IMR-90 (cell line): ENCODE data around the gene ZNF530. TPM values are rescaled to one million over a fixed set of nuclear protein-coding genes. Genes with fewer than 3 reads are reported as not detected.

ENCODE experiments used
- ATAC-seq: fragments of 200-7000 bp; cut with Tn5 transposase; 2 replicates; pipeline ENCODE4 v1.9.1; 2020; ENCODE audit warnings: low read depth, mild to moderate bottlenecking, moderate library complexity
- BruUV-seq: library from RNA; stranded (reverse); fragments of 400-500 nt; replicated peaks from 2 replicates; lab custom pipeline; 2021; lab: Mats Ljungman, UMichigan
- CTCF ChIA-PET: fragments of 300-600 bp; formaldehyde crosslinking; extraction: SDS; loops from one replicate; lab custom pipeline; 2021; ENCODE audit warnings: antibody characterized with exemption; lab: Yijun Ruan, JAX
- POLR2A ChIA-PET: fragments of 300-600 bp; sonication (Branson Sonifier 250); formaldehyde crosslinking; loops from one replicate; lab custom pipeline; 2022; ENCODE audit warnings: antibody characterized with exemption; ENCODE audit not compliant: unreplicated experiment; lab: Charles Lee
- DNase-seq: peaks from one replicate; pipeline ENCODE4 v3.0.0; 2013
- H2AFZ ChIP-seq: replicated peaks from 2 replicates; pipeline ENCODE3; 2013; ENCODE audit warnings: low read length, mild to moderate bottlenecking; ENCODE audit not compliant: poor library complexity
- H2AK5ac ChIP-seq: 2 replicates; pipeline ENCODE4 v1.6.1; 2013; ENCODE audit warnings: low read depth, low read length, inconsistent platforms
- H2AK9ac ChIP-seq: replicated peaks from 2 replicates; pipeline ENCODE3; 2013; ENCODE audit warnings: mild to moderate bottlenecking, low read depth, low read length, moderate library complexity; ENCODE audit not compliant: poor library complexity
- H2BK120ac ChIP-seq: 2 replicates; pipeline ENCODE4 v1.6.1; 2013; ENCODE audit warnings: low read depth, low read length, inconsistent platforms
- H2BK15ac ChIP-seq: 3 replicates; pipeline ENCODE4 v1.6.1; 2013; ENCODE audit warnings: low read depth, low read length, inconsistent platforms
- H2BK20ac ChIP-seq: 2 replicates; pipeline ENCODE4 v1.6.1; 2013; ENCODE audit warnings: low read depth, mild to moderate bottlenecking, inconsistent platforms, low read length, moderate library complexity
- H2BK5ac ChIP-seq: 2 replicates; pipeline ENCODE4 v1.6.1; 2013; ENCODE audit warnings: mild to moderate bottlenecking, low read depth, low read length, inconsistent platforms; ENCODE audit not compliant: poor library complexity, severe bottlenecking
- H3K14ac ChIP-seq: replicated peaks from 2 replicates; pipeline ENCODE4 v1.6.1; 2013; ENCODE audit warnings: low read depth, low read length, inconsistent platforms
- H3K18ac ChIP-seq: 2 replicates; pipeline ENCODE4 v1.6.1; 2013; ENCODE audit warnings: low read depth, low read length, control low read depth
- H3K23ac ChIP-seq: 2 replicates; pipeline ENCODE4 v1.6.1; 2013; ENCODE audit warnings: low read depth, low read length, inconsistent platforms
- H3K27ac ChIP-seq: 2 replicates; pipeline ENCODE4 v1.5.1; 2013; ENCODE audit warnings: mild to moderate bottlenecking, control low read depth, low read length; ENCODE audit not compliant: insufficient read depth
- H3K27me3 ChIP-seq: 2 replicates; pipeline ENCODE4 v1.6.1; 2013; ENCODE audit warnings: low read length; ENCODE audit not compliant: control insufficient read depth, insufficient read depth
- H3K36me3 ChIP-seq: 2 replicates; pipeline ENCODE4 v1.6.1; 2013; ENCODE audit warnings: low read length, mixed read lengths; ENCODE audit not compliant: control insufficient read depth, insufficient read depth
- H3K4ac ChIP-seq: 2 replicates; pipeline ENCODE4 v1.6.1; 2013; ENCODE audit warnings: low read depth, low read length, inconsistent platforms
- H3K4me1 ChIP-seq: 2 replicates; pipeline ENCODE4 v1.6.1; 2013; ENCODE audit warnings: low read length, mixed read lengths; ENCODE audit not compliant: control insufficient read depth, insufficient read depth
- H3K4me2 ChIP-seq: 2 replicates; pipeline ENCODE4 v1.6.1; 2013; ENCODE audit warnings: low read depth, mild to moderate bottlenecking, control low read depth, low read length, moderate library complexity
- H3K4me3 ChIP-seq: 2 replicates; pipeline ENCODE4 v1.5.1; 2013; ENCODE audit warnings: low read depth, mild to moderate bottlenecking, control low read depth, low read length, moderate library complexity; ENCODE audit not compliant: insufficient read depth
- H3K56ac ChIP-seq: 2 replicates; pipeline ENCODE4 v1.6.1; 2013; ENCODE audit warnings: low read length, inconsistent platforms; ENCODE audit not compliant: insufficient read depth; ENCODE audit errors: extremely low read depth
- H3K79me1 ChIP-seq, 2 experiments: 2 replicates each; pipeline ENCODE4 v1.6.1; 2013; ENCODE audit warnings: low read length in 2 of 2, inconsistent platforms in 1 of 2, low read depth in 1 of 2
- H3K9ac ChIP-seq: 2 replicates; pipeline ENCODE4 v1.6.1; 2013; ENCODE audit warnings: low read depth, low read length, control low read depth
- H3K9me1 ChIP-seq: 2 replicates; pipeline ENCODE4 v1.6.1; 2013; ENCODE audit warnings: low read length, inconsistent platforms; ENCODE audit not compliant: insufficient read depth
- H3K9me3 ChIP-seq: 2 replicates; pipeline ENCODE4 v1.6.1; 2013; ENCODE audit warnings: low read length; ENCODE audit not compliant: control insufficient read depth, insufficient read depth
- H4K20me1 ChIP-seq: 2 replicates; pipeline ENCODE4 v1.6.1; 2013; ENCODE audit warnings: low read length, inconsistent platforms; ENCODE audit not compliant: insufficient read depth
- H4K5ac ChIP-seq: 2 replicates; pipeline ENCODE4 v1.6.1; 2013; ENCODE audit warnings: mild to moderate bottlenecking, low read depth, low read length, control low read depth
- H4K8ac ChIP-seq, 2 experiments: 2 replicates each; pipeline ENCODE4 v1.6.1; 2013; ENCODE audit warnings: low read depth in 2 of 2, low read length in 2 of 2, control low read depth in 1 of 2, inconsistent platforms in 1 of 2
- H4K91ac ChIP-seq: 2 replicates; pipeline ENCODE4 v1.6.1; 2013; ENCODE audit warnings: low read depth, low read length, inconsistent platforms; ENCODE audit not compliant: insufficient read depth
- BHLHE40 ChIP-seq: fragments of 150-350 bp; IDR thresholded peaks from 2 replicates; pipeline ENCODE4 v1.6.1; 2016; ENCODE audit warnings: mild to moderate bottlenecking, low read depth, low read length
- CHD1 ChIP-seq: IDR thresholded peaks from 2 replicates; pipeline ENCODE4 v1.6.1; 2012; ENCODE audit warnings: low read depth, low read length, improper control_type of control experiment
- ELK1 ChIP-seq: fragments of 150-350 bp; IDR thresholded peaks from 2 replicates; pipeline ENCODE4 v1.6.1; 2016; ENCODE audit warnings: low read depth, mild to moderate bottlenecking, low read length, moderate library complexity, borderline replicate concordance
- POLR2A ChIP-seq: IDR thresholded peaks from 2 replicates; pipeline ENCODE4 v1.6.1; 2012; ENCODE audit warnings: mild to moderate bottlenecking, low read depth, low read length
- RAD21 ChIP-seq: IDR thresholded peaks from 2 replicates; pipeline ENCODE4 v1.6.1; 2012; ENCODE audit warnings: low read length, improper control_type of control experiment
- RFX5 ChIP-seq: IDR thresholded peaks from 2 replicates; pipeline ENCODE4 v1.8.0; 2012; ENCODE audit warnings: low read depth, mild to moderate bottlenecking, low read length, moderate library complexity
- SMC3 ChIP-seq: fragments of 150-350 bp; IDR thresholded peaks from 2 replicates; pipeline ENCODE4 v1.6.1; 2016; ENCODE audit warnings: low read depth, mild to moderate bottlenecking, antibody characterized with exemption, low read length, moderate library complexity
- WGBS, 2 experiments: methylation state at CpG; one replicate each; pipeline versions ENCODE4 v1.1.5 to v1.1.7; 2013; ENCODE audit warnings: missing lambda C conversion rate in 2 of 2; ENCODE audit not compliant: insufficient read length in 1 of 2; ENCODE audit errors: extremely low coverage in 2 of 2; 5-methylcytosine and 5-hydroxymethylcytosine counted together
- dilution Hi-C: fragments of 300-500 bp; cut with HindIII; formaldehyde crosslinking; loops from one replicate; pipeline ENCODE4 v1.14.3; 2018; ENCODE audit warnings: low sequenced_read_pairs; ENCODE audit not compliant: unreplicated experiment
- in situ Hi-C: fragments of 300-500 bp; cut with MboI; formaldehyde crosslinking; loops from 3 replicates; pipeline ENCODE4 v1.14.3; 2019; ENCODE audit warnings: low sequenced_read_pairs, inconsistent platforms, mixed read lengths
- intact Hi-C: fragments of 100-400 bp; cut with micrococcal nuclease; formaldehyde crosslinking; loops from 2 replicates; pipeline ENCODE4 v1.10.0; 2022
- polyA plus RNA-seq, 3 experiments: library from polyadenylated mRNA; depleted of rRNA; stranded (reverse); fragments of >200 nt; gene quantifications; 2 replicates each; pipeline ENCODE4 v1.2.3, GENCODE V29; 2012; ENCODE audit warnings: low replicate concordance in 1 of 3
- total RNA-seq: library from RNA; depleted of rRNA; stranded (reverse); fragments of >200 nt; gene quantifications from 2 replicates; pipeline ENCODE4 v1.2.3, GENCODE V29; 2012
- TF ChIP-seq, protein P1 (sequence below): conservative IDR thresholded peaks from 2 replicates; pipeline ENCODE4 v1.5.1; 2012; ENCODE audit warnings: mild to moderate bottlenecking, low read depth, low read length, improper control_type of control experiment
- TF ChIP-seq, protein P2 (sequence below): fragments of 150-350 bp; IDR thresholded peaks from 2 replicates; pipeline ENCODE4 v1.6.1; 2017; ENCODE audit warnings: mild to moderate bottlenecking, antibody characterized with exemption, low read length, low read depth

The ZNF530 gene
- total and polyA plus RNA-seq, 2 of the 4 experiments (the other 2 are of a cell fraction): 2.9 to 6.6 TPM

GRCh38 chr19:57613941-57614743 is 14.5 kb downstream of the ZNF530 start, which contains the start of gene ZNF134 (continued):
- TF ChIP-seq, protein P1, sequence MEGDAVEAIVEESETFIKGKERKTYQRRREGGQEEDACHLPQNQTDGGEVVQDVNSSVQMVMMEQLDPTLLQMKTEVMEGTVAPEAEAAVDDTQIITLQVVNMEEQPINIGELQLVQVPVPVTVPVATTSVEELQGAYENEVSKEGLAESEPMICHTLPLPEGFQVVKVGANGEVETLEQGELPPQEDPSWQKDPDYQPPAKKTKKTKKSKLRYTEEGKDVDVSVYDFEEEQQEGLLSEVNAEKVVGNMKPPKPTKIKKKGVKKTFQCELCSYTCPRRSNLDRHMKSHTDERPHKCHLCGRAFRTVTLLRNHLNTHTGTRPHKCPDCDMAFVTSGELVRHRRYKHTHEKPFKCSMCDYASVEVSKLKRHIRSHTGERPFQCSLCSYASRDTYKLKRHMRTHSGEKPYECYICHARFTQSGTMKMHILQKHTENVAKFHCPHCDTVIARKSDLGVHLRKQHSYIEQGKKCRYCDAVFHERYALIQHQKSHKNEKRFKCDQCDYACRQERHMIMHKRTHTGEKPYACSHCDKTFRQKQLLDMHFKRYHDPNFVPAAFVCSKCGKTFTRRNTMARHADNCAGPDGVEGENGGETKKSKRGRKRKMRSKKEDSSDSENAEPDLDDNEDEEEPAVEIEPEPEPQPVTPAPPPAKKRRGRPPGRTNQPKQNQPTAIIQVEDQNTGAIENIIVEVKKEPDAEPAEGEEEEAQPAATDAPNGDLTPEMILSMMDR: peak; percentile 39

DNA sequence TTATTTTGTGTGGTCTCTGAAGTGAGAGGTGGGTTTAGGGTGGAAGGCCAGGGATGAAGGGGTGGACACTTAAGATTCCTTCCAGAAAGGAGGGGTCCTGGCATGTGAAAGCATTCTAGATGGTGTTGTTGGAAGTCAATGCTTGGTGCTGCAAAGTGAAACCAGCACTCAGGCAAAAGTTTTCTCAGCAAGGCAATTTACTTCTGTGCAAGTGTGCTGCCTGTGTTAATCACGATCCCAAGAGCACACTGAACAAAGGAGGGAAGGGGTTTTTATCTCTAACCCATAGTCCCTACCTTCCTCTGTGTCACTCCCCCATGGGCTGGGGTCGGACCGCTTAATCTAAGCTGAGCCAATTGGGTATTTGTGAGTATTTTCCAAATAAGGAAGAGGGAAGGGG is 15.7 kb downstream of the ZNF530 start:
- no peak for DNase-seq
- WGBS, 2 experiments: no CpG with 5 or more reads among the region's 3 CpGs
- CTCF ChIA-PET: no interaction called here
- no peak for ATAC-seq
- BruUV-seq: no TSS peak
- H3K14ac ChIP-seq: no peak overlapping the region
- no peak overlapping the region for H2BK20ac ChIP-seq
- H2BK15ac ChIP-seq: no peak overlapping the region
- no peak overlapping the region for H3K27ac ChIP-seq
- intact Hi-C loops: no loop called here
- peak overlapping the region; percentile 94; the same call in 1 of the 2 replicates for H3K4me2 ChIP-seq
- H4K8ac ChIP-seq: no peak overlapping the region
- peaks cover 54% of the 10 kb centered on the region for H3K9me3 ChIP-seq
- no peak overlapping the region for H2AK5ac ChIP-seq
- H3K4ac ChIP-seq: no peak overlapping the region
- dilution Hi-C loops: no loop called here
- H3K36me3 ChIP-seq: peaks cover 48% of the 10 kb centered on the region
- H3K9ac ChIP-seq: no peak overlapping the region
- peaks cover 2% of the 10 kb centered on the region; the same call in 1 of the 2 replicates for H3K4me1 ChIP-seq
- in situ Hi-C loops: no loop called here
- no peak overlapping the region for H3K23ac ChIP-seq
- POLR2A ChIA-PET: no interaction called here
- H3K4me3 ChIP-seq: peak overlapping the region; percentile 96; the same call in 1 of the 2 replicates
- no peak overlapping the region for H2BK120ac ChIP-seq
- H2BK5ac ChIP-seq: no peak overlapping the region
- peaks cover 31 to 54% of the 10 kb centered on the region in 2 experiments for H3K79me1 ChIP-seq
- no peak overlapping the region for H2AFZ ChIP-seq
- no peaks in the 10 kb centered on the region for H3K27me3 ChIP-seq
- H3K9me1 ChIP-seq: no peaks in the 10 kb centered on the region
- H4K91ac ChIP-seq: no peak overlapping the region
- no peaks in the 10 kb centered on the region for H4K20me1 ChIP-seq
- H2AK9ac ChIP-seq: no peak overlapping the region
- H3K56ac ChIP-seq: no peak overlapping the region
- H4K5ac ChIP-seq: no peak overlapping the region
- no peak overlapping the region for H3K18ac ChIP-seq
- TF ChIP-seq BHLHE40 (no peak), CHD1 (no peak), RFX5 (no peak), RAD21 (no peak), SMC3 (no peak), ELK1 (no peak), POLR2A (no peak)
- TF ChIP-seq, protein P2, sequence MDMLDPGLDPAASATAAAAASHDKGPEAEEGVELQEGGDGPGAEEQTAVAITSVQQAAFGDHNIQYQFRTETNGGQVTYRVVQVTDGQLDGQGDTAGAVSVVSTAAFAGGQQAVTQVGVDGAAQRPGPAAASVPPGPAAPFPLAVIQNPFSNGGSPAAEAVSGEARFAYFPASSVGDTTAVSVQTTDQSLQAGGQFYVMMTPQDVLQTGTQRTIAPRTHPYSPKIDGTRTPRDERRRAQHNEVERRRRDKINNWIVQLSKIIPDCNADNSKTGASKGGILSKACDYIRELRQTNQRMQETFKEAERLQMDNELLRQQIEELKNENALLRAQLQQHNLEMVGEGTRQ: no peak
- TF ChIP-seq, protein P1: no peak
